IMR-90 (cell line): ENCODE results near the gene TEAD2.

ENCODE experiments used
- CTCF ChIP-seq: conservative IDR thresholded peaks from 2 replicates; pipeline ENCODE4 v1.5.1; 2012; ENCODE audit warnings: mild to moderate bottlenecking, low read depth, low read length, improper control_type of control experiment
- POLR2A ChIP-seq: IDR thresholded peaks from 2 replicates; pipeline ENCODE4 v1.6.1; 2012; ENCODE audit warnings: mild to moderate bottlenecking, low read depth, low read length
- RFX5 ChIP-seq: IDR thresholded peaks from 2 replicates; pipeline ENCODE4 v1.8.0; 2012; ENCODE audit warnings: low read depth, mild to moderate bottlenecking, low read length, moderate library complexity
- USF2 ChIP-seq: fragments of 150-350 bp; IDR thresholded peaks from 2 replicates; pipeline ENCODE4 v1.6.1; 2017; ENCODE audit warnings: mild to moderate bottlenecking, antibody characterized with exemption, low read length, low read depth

DNA sequence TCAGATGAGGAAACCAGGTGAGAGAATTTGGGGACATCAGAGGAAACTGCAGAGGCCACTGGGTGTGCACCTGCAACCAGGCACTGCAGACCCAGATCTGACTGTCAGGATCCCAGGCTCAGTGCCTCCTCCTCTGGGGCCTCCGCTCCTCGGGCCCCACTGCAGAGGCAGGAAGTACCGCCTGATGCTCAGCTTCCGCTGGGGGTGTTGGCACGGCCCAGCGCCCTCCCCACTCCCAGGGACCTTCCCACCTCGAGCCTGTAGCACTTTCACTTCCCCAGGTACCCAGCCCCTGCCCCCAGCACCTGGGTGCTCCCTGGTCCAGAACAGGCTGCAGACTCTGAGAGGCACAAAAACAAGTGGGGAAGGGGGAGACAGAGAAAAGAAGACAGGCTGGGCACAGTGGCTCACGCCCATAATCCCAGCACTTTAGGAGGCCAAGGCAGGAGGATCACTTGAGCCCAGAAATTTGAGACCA, 28.4 kb downstream of the TEAD2 start:
- TF ChIP-seq CTCF (no peak), POLR2A (no peak), RFX5 (no peak), USF2 (no peak)
